Breast epithelium (tissue), 4 donors: ENCODE measurements around the gene DNASE2. TPM values are rescaled to one million over a fixed set of nuclear protein-coding genes. Genes with fewer than 3 reads are reported as not detected.
A peak's percentile ranks its signal among the peaks of the same experiment; 100 is the strongest.

Experiments
- DNase-seq, 2 donors: peaks; one replicate each; pipeline ENCODE4 v3.0.0-alpha.2; 2019; ENCODE audit warnings: low spot score in 2 of 2
- H3K27ac ChIP-seq, 2 donors: fragments of 200-600 bp; sonication (generic) in 1 of 2; one replicate each; pipeline ENCODE4 v1.5.1; 2016 to 2019; ENCODE audit warnings: mild to moderate bottlenecking in 1 of 2
- H3K27me3 ChIP-seq, 2 donors: fragments of 200-600 bp; sonication (generic) in 1 of 2; one replicate each; pipeline versions ENCODE4 v1.5.1 to v1.6.0; 2017 to 2019; ENCODE audit warnings: control low read depth in 1 of 2, mild to moderate bottlenecking in 1 of 2
- H3K36me3 ChIP-seq: fragments of 200-600 bp; one replicate; pipeline ENCODE4 v1.5.1; 2019
- H3K4me1 ChIP-seq, 2 donors: fragments of 200-600 bp; sonication (generic); one replicate each; pipeline ENCODE4 v1.5.1; 2016 to 2019; ENCODE audit warnings: control low read depth in 1 of 2
- H3K4me3 ChIP-seq, 3 donors: fragments of 200-600 bp; sonication (generic); 1 replicate in 2 of 3; 2 replicates in 1 of 3; pipeline ENCODE4 v1.5.1; 2016 to 2019; ENCODE audit warnings: mild to moderate bottlenecking in 3 of 3, moderate library complexity in 2 of 3
- H3K9me3 ChIP-seq, 2 donors: fragments of 200-600 bp; sonication (generic) in 1 of 2; one replicate each; pipeline ENCODE4 v1.5.1; 2016 to 2019; ENCODE audit warnings: control low read depth in 1 of 2
- POLR2A ChIP-seq: fragments of 450-650 bp; IDR thresholded peaks from one replicate; pipeline ENCODE4 v1.6.1; 2016; ENCODE audit warnings: antibody characterized with exemption, mild to moderate bottlenecking, moderate library complexity
- POLR2AphosphoS5 ChIP-seq, 3 donors: sonication (generic); formaldehyde crosslinking; IDR thresholded peaks; one replicate each; pipeline ENCODE4 v1.6.1; 2017; ENCODE audit warnings: antibody characterized with exemption in 3 of 3
- intact Hi-C: fragments of 100-400 bp; cut with DNase I; formaldehyde crosslinking; loops from one replicate; pipeline ENCODE4 v1.15.1; 2023; ENCODE audit warnings: low total_unique reads
- total RNA-seq, 3 donors: library from RNA; depleted of rRNA; stranded (reverse); fragments of >200 nt; gene quantifications; one replicate each; pipeline ENCODE4 v1.1.0, GENCODE V29; 2016
- TF ChIP-seq, protein P1 (sequence below), 3 donors: fragments of 450-650 bp; IDR thresholded peaks; one replicate each; pipeline ENCODE4 v1.5.1; 2016 to 2017; ENCODE audit warnings: antibody characterized with exemption in 3 of 3, mild to moderate bottlenecking in 3 of 3, moderate library complexity in 3 of 3

The DNASE2 gene
- total RNA-seq, 3 donors from 2014 or later, result 29.8 to 61.0 (median 46.2) TPM

DNA sequence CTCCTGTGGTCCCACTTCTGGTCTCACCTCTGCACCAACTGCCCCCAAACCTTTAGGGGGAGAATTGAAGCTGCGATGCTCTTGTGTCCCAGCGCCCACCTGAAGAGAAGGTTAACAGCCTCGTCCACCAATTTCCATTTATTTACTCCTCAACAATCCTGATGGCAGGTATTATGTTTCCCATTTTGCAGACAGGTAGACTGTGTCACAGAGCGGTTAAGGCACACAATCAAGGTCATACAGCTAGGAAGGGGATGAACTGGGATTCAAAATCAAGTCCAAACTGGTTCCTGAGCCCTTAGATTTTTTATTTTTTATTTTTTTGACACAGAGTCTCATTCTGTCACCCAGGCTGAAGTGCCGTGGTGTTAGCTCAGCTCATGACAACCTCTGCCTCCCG, 6.2 kb downstream of the DNASE2 start:
- Histone ChIP-seq H3K36me3 (no peaks in the 10 kb centered on the region), H3K27me3 (no peaks in the 10 kb centered on the region), H3K4me3 (no peak overlapping the region), H3K4me1 (no peaks in the 10 kb centered on the region), H3K9me3 (no peaks in the 10 kb centered on the region), H3K27ac (no peak overlapping the region)
- no peak for DNase-seq
- no peak for TF ChIP-seq POLR2A
- TF ChIP-seq, protein P1, sequence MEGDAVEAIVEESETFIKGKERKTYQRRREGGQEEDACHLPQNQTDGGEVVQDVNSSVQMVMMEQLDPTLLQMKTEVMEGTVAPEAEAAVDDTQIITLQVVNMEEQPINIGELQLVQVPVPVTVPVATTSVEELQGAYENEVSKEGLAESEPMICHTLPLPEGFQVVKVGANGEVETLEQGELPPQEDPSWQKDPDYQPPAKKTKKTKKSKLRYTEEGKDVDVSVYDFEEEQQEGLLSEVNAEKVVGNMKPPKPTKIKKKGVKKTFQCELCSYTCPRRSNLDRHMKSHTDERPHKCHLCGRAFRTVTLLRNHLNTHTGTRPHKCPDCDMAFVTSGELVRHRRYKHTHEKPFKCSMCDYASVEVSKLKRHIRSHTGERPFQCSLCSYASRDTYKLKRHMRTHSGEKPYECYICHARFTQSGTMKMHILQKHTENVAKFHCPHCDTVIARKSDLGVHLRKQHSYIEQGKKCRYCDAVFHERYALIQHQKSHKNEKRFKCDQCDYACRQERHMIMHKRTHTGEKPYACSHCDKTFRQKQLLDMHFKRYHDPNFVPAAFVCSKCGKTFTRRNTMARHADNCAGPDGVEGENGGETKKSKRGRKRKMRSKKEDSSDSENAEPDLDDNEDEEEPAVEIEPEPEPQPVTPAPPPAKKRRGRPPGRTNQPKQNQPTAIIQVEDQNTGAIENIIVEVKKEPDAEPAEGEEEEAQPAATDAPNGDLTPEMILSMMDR (IDR thresholded peaks at IDR 0.05), result no peak
- TF ChIP-seq POLR2AphosphoS5 (IDR thresholded peaks at IDR 0.05), result no peak
- intact Hi-C loops, result no loop called here

DNA sequence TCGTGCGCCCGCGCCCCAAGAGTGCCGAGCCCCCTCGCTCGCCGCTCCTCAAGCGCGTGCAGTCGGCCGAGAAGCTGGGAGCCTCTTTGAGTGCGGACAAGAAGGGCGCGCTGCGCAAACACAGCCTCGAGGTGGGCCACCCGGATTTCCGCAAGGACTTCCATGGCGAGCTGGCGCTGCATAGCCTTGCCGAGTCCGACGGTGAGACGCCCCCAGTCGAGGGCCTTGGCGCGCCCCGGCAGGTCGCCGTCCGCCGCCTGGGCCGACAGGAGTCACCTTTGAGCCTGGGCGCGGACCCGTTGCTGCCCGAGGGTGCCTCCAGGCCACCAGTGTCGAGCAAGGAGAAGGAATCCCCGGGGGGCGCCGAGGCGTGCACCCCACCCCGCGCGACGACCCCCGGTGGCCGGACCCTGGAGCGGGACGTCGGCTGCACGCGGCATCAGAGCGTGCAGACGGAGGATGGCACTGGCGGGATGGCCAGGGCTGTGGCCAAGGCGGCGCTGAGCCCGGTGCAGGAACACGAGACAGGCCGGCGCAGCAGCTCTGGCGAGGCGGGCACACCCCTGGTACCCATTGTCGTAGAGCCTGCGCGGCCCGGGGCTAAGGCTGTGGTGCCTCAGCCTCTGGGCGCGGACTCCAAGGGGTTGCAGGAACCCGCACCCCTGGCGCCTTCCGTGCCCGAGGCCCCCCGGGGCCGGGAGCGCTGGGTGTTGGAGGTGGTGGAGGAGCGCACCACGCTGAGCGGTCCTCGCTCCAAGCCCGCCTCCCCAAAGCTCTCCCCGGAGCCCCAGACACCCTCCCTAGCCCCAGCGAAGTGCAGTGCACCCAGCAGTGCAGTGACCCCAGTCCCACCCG, 7.1 kb downstream of the DNASE2 start:
- intact Hi-C loops, result no loop called here
- H3K27ac ChIP-seq, result no peak overlapping the region
- DNase-seq, result no peak
- H3K4me3 ChIP-seq, result peak overlapping the region in 1 of 3 donors; percentile 49
- H3K27me3 ChIP-seq, result no peaks in the 10 kb centered on the region
- no peaks in the 10 kb centered on the region for H3K4me1 ChIP-seq
- H3K9me3 ChIP-seq, result no peaks in the 10 kb centered on the region
- no peaks in the 10 kb centered on the region for H3K36me3 ChIP-seq
- TF ChIP-seq POLR2AphosphoS5 (IDR thresholded peaks at IDR 0.05) (no peak), POLR2A (no peak)
- TF ChIP-seq, protein P1 (IDR thresholded peaks at IDR 0.05), result no peak

DNA sequence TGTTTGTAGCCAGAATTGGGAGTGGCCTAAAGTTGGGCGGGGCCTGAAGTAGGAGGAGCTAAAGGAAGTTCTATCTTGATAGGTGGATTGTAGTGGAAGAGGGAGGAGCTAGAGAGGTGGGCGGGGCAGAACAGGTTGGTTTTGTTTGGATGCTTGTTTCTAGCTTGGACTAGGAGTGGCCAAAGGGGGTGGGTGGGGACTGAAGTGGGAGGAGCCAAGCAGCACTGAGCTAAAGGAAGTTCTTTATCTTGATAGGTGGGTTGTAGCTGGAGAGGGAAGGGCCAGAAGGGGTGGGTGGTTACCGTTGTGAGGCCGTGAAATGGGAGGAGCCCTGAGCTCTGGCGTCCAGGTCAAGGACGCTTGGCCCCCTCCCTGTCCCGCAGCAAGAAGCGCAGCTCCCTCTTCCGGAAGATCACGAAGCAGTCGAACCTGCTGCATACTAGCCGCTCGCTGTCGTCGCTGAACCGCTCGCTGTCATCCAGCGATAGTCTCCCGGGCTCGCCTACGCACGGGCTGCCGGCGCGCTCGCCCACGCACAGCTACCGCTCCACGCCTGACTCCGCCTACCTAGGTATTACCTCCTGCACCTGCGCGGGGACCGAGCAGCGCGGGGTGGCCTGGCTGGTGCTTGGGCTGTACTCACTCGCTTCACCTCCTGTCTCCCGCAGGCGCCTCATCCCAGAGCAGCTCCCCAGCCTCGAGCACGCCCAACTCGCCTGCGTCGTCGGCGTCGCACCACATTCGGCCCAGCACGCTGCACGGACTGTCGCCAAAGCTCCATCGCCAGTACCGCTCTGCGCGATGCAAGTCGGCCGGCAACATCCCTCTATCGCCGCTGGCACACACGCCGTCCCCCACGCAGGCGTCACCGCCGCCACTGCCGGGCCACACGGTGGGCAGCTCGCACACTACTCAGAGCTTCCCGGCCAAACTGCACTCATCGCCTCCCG, 8.0 kb downstream of the DNASE2 start:
- no peaks in the 10 kb centered on the region for H3K27me3 ChIP-seq
- no peak overlapping the region for H3K27ac ChIP-seq
- no peaks in the 10 kb centered on the region for H3K9me3 ChIP-seq
- no peaks in the 10 kb centered on the region for H3K4me1 ChIP-seq
- peak overlapping the region in 2 of 3 donors; percentile 49 to 58 for H3K4me3 ChIP-seq
- TF ChIP-seq, protein P1 (IDR thresholded peaks at IDR 0.05), result no peak
- TF ChIP-seq POLR2AphosphoS5 (IDR thresholded peaks at IDR 0.05) (no peak), POLR2A (no peak)
- DNase-seq, result peak in 1 of 2 donors; percentile 92
- H3K36me3 ChIP-seq, result no peaks in the 10 kb centered on the region
- intact Hi-C loops, result no loop called here

DNA sequence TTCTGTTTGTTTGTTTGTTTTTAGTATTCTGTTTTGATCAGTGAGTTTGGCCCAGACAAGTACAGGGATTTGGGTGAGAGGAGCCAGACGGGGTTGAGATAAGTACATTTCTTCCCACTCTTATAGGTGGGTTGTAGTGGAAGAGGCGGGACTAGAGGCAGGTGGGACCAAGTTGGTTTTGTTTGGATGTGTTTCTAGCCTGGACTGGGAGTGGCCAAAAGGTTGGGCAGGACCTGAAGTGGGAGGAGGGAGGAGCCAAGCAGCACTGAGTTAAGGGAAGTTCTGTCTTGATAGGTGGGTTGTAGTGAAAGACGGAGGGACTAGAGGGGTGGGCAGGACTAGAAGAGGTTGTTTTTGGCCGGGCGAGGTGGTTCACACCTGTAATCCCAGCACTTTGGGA, 9.0 kb downstream of the DNASE2 start:
- H3K27ac ChIP-seq, result no peak overlapping the region
- TF ChIP-seq, protein P1 (IDR thresholded peaks at IDR 0.05), result no peak
- no peak for TF ChIP-seq POLR2A
- no peak for TF ChIP-seq POLR2AphosphoS5 (IDR thresholded peaks at IDR 0.05)
- H3K9me3 ChIP-seq, result no peaks in the 10 kb centered on the region
- no peaks in the 10 kb centered on the region for H3K4me1 ChIP-seq
- no peaks in the 10 kb centered on the region for H3K36me3 ChIP-seq
- H3K4me3 ChIP-seq, result no peak overlapping the region
- H3K27me3 ChIP-seq, result no peaks in the 10 kb centered on the region
- intact Hi-C loops, result no loop called here
- DNase-seq, result no peak
